OCI-LY7 (cell line): ENCODE data around the gene ULK4. TPM values are rescaled to one million over a fixed set of nuclear protein-coding genes. Genes with fewer than 3 reads are reported as not detected.

Experiments
- BruUV-seq: library from RNA; stranded (reverse); fragments of 400-500 nt; replicated peaks from 2 replicates; lab custom pipeline; 2021; lab: Mats Ljungman, UMichigan
- CTCF ChIA-PET: fragments of 300-600 bp; sonication (Branson Sonifier 250); formaldehyde crosslinking; loops from one replicate; lab custom pipeline; 2022; ENCODE audit warnings: antibody characterized with exemption; ENCODE audit not compliant: unreplicated experiment; lab: Charles Lee
- POLR2A ChIA-PET: fragments of 300-600 bp; sonication (Branson Sonifier 250); formaldehyde crosslinking; loops from one replicate; lab custom pipeline; 2022; ENCODE audit warnings: antibody characterized with exemption; lab: Charles Lee
- DNase-seq: peaks from one replicate; pipeline ENCODE4 v3.0.0-alpha.2; 2015; ENCODE audit warnings: low spot score
- H2AFZ ChIP-seq: fragments of 200-600 bp; sonication (generic), shearing (Covaris generic); 2 replicates; pipeline ENCODE4 v1.6.1; 2014; ENCODE audit warnings: mild to moderate bottlenecking, antibody characterized with exemption, low read length, moderate library complexity
- H3K27ac ChIP-seq: fragments of 200-600 bp; sonication (generic); 2 replicates; pipeline ENCODE4 v1.5.1; 2014; ENCODE audit warnings: mixed run types, low read depth, mild to moderate bottlenecking, moderate library complexity, low read length, inconsistent platforms; ENCODE audit not compliant: poor library complexity, severe bottlenecking
- H3K36me3 ChIP-seq: fragments of 200-600 bp; sonication (generic); 2 replicates; pipeline ENCODE4 v1.6.1; 2014; ENCODE audit warnings: mild to moderate bottlenecking, antibody characterized with exemption, low read length, moderate library complexity, mixed read lengths; ENCODE audit not compliant: insufficient read depth
- H3K4me1 ChIP-seq: fragments of 200-600 bp; sonication (generic); 2 replicates; pipeline ENCODE4 v1.5.1; 2014; ENCODE audit warnings: mild to moderate bottlenecking, low read length; ENCODE audit not compliant: insufficient read depth, poor library complexity, severe bottlenecking
- H3K4me2 ChIP-seq: fragments of 200-600 bp; sonication (generic); 2 replicates; pipeline ENCODE4 v1.6.1; 2014; ENCODE audit warnings: mild to moderate bottlenecking, low read length
- H3K4me3 ChIP-seq: fragments of 200-600 bp; sonication (generic); 2 replicates; pipeline ENCODE4 v1.5.1; 2014; ENCODE audit warnings: mild to moderate bottlenecking, low read depth, low read length; ENCODE audit not compliant: poor library complexity, severe bottlenecking
- H3K79me2 ChIP-seq: fragments of 200-600 bp; sonication (generic); 2 replicates; pipeline ENCODE4 v1.6.1; 2016; ENCODE audit warnings: low read depth, mild to moderate bottlenecking, low read length, moderate library complexity, mixed read lengths; ENCODE audit not compliant: insufficient read depth
- H3K9me2 ChIP-seq: fragments of 200-600 bp; sonication (generic); 2 replicates; pipeline ENCODE4 v1.6.1; 2016; ENCODE audit warnings: mild to moderate bottlenecking, low read length, mixed read lengths; ENCODE audit not compliant: insufficient read depth
- H3K9me3 ChIP-seq: fragments of 200-600 bp; sonication (generic); 2 replicates; pipeline ENCODE4 v1.6.1; 2014; ENCODE audit warnings: mild to moderate bottlenecking, mixed run types, low read length, mixed read lengths
- H4K20me1 ChIP-seq: fragments of 200-600 bp; sonication (generic); 2 replicates; pipeline ENCODE4 v1.6.1; 2014; ENCODE audit warnings: mild to moderate bottlenecking, antibody characterized with exemption, low read length, moderate library complexity, mixed read lengths; ENCODE audit not compliant: insufficient read depth
- EZH2phosphoT487 ChIP-seq: fragments of 200-600 bp; sonication (generic); IDR thresholded peaks from 2 replicates; pipeline ENCODE4 v1.6.1; 2018; ENCODE audit warnings: low read depth, borderline replicate concordance, mild to moderate bottlenecking, mixed run types, antibody characterized with exemption, low read length, moderate library complexity, mixed read lengths
- intact Hi-C: fragments of 100-400 bp; cut with micrococcal nuclease; formaldehyde crosslinking; loops from one replicate; pipeline ENCODE4 v1.10.0; 2022; ENCODE audit not compliant: unreplicated experiment
- total RNA-seq, 2 experiments: library from RNA; depleted of rRNA in 1 of 2; stranded (reverse); fragments of >200 nt in 1 of 2; shearing (Covaris generic) in 1 of 2; gene quantifications; 2 replicates each; pipeline ENCODE4 v1.2.3, GENCODE V29; 2014 to 2022
- TF ChIP-seq, protein P1 (sequence below): fragments of 200-600 bp; sonication (generic); conservative IDR thresholded peaks from 2 replicates; pipeline ENCODE4 v1.5.1; 2014; ENCODE audit warnings: mild to moderate bottlenecking, antibody characterized with exemption, low read length, moderate library complexity, mixed read lengths

ULK4 gene
- total RNA-seq, 2 experiments from 2014 or later, result 18.9 to 21.0 TPM

- CTCF ChIA-PET, result no interaction called here
These were observed 479.8 kb downstream of the ULK4 start for GRCh38 chr3:41482134-41482533.

GRCh38 chr3:41478278-41478677 is 483.6 kb downstream of the ULK4 start:
- H3K27ac ChIP-seq, result no peak overlapping the region
- ChIA-PET POLR2A (no interaction called here), CTCF (no interaction called here)
- no peak for DNase-seq
- H3K9me2 ChIP-seq, result no peaks in the 10 kb centered on the region
- H3K4me2 ChIP-seq, result no peak overlapping the region
- BruUV-seq, result no TSS peak
- TF ChIP-seq, protein P1, sequence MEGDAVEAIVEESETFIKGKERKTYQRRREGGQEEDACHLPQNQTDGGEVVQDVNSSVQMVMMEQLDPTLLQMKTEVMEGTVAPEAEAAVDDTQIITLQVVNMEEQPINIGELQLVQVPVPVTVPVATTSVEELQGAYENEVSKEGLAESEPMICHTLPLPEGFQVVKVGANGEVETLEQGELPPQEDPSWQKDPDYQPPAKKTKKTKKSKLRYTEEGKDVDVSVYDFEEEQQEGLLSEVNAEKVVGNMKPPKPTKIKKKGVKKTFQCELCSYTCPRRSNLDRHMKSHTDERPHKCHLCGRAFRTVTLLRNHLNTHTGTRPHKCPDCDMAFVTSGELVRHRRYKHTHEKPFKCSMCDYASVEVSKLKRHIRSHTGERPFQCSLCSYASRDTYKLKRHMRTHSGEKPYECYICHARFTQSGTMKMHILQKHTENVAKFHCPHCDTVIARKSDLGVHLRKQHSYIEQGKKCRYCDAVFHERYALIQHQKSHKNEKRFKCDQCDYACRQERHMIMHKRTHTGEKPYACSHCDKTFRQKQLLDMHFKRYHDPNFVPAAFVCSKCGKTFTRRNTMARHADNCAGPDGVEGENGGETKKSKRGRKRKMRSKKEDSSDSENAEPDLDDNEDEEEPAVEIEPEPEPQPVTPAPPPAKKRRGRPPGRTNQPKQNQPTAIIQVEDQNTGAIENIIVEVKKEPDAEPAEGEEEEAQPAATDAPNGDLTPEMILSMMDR, result no peak
- no peak for TF ChIP-seq EZH2phosphoT487
- no peaks in the 10 kb centered on the region for H3K9me3 ChIP-seq
- H3K36me3 ChIP-seq, result no peaks in the 10 kb centered on the region
- H4K20me1 ChIP-seq, result no peaks in the 10 kb centered on the region
- H2AFZ ChIP-seq, result no peak overlapping the region
- no peaks in the 10 kb centered on the region for H3K79me2 ChIP-seq
- H3K4me1 ChIP-seq, result no peaks in the 10 kb centered on the region
- no peak overlapping the region for H3K4me3 ChIP-seq
- intact Hi-C loops, result no loop called here

More at GRCh38 chr3:41482134-41482533, 479.8 kb downstream of the ULK4 start:
- intact Hi-C loops, result no loop called here
- DNase-seq, result no peak
- BruUV-seq, result no TSS peak
- Histone ChIP-seq H3K79me2 (no peaks in the 10 kb centered on the region), H3K36me3 (no peaks in the 10 kb centered on the region), H3K27ac (no peak overlapping the region), H3K4me1 (no peaks in the 10 kb centered on the region), H3K9me3 (no peaks in the 10 kb centered on the region), H3K4me2 (no peak overlapping the region), H3K9me2 (no peaks in the 10 kb centered on the region), H3K4me3 (no peak overlapping the region), H4K20me1 (no peaks in the 10 kb centered on the region), H2AFZ (no peak overlapping the region)
- POLR2A ChIA-PET, result no interaction called here
- TF ChIP-seq, protein P1, result no peak
- TF ChIP-seq EZH2phosphoT487, result no peak

DNA sequence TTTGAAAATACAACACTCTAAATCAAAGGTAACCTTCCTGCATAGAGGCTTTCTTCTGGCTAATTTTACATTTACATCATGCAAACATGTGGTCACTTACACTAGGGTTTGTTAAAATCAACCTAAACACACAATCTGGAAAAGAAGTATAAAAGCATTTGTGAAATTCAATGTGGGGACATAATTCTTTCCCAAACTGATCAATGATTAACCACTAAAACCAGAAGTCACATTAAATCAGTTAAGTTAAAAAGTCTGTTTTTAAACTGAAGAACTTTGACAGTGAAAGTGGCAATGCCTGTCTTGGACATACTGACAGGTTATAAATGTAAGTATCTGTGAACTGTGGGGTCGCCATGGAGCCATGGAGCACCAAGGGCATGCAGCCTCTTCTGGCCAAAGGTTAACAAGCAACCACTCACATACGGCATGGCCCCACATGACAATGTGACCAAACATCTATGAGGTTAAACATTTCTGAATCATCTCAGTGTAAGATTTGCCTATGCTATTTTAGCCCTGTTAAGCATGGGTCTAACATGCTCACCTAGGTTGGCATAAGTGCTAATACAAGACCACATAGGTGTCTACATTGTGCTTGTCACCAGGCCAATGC is 484.4 kb downstream of the ULK4 start:
- CTCF ChIA-PET, result interaction anchor here (0.6 kb wide), 1 partner anchor 105 kb away, joined by 3 read pairs; no protein-coding TSS in a partner anchor
- no peaks in the 10 kb centered on the region for H3K4me1 ChIP-seq
- no peaks in the 10 kb centered on the region for H3K79me2 ChIP-seq
- H3K9me3 ChIP-seq, result peaks cover 5% of the 10 kb centered on the region; the same call in 1 of the 2 replicates
- no peak overlapping the region for H2AFZ ChIP-seq
- H3K4me3 ChIP-seq, result no peak overlapping the region
- no peak for TF ChIP-seq EZH2phosphoT487
- TF ChIP-seq, protein P1, result no peak
- H3K9me2 ChIP-seq, result no peaks in the 10 kb centered on the region
- no TSS peak for BruUV-seq
- POLR2A ChIA-PET, result no interaction called here
- H4K20me1 ChIP-seq, result no peaks in the 10 kb centered on the region
- no peaks in the 10 kb centered on the region for H3K36me3 ChIP-seq
- DNase-seq, result no peak
- intact Hi-C loops, result no loop called here
- no peak overlapping the region for H3K4me2 ChIP-seq
- no peak overlapping the region for H3K27ac ChIP-seq
